HUDEP-2 (cell line): Measurements from ENCODE around the gene SIPA1L3.
A peak's percentile ranks its signal among the peaks of the same experiment; 100 is the strongest.

ENCODE experiments used
- DNase-seq, 76 experiments: peaks; one replicate each; lab custom pipeline; 2025; ENCODE audit not compliant: unreplicated experiment in 76 of 76; lab: John Stamatoyannopoulos, UW

SIPA1L3 gene

DNA sequence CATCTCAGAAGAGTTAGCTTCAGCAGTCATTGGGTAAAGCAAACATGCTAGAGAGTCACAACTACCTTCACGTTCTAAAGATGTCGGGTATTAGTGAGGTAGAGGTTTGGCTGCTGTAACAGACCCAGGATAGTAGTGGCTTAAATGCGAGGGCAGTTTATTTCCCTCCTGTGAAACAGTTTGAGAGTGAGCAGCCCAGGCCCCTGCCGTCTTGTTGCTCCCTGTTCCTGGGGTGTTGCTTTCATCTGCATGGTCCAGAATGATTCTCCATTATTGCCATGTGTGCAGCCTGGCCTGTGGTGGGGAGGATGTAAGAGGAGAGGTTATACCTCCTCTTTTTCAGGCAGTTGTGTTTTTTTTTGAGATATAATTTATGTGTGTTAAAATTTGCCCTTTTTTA is 63.7 kb downstream of the SIPA1L3 start:
- DNase-seq, result no peak

DNA sequence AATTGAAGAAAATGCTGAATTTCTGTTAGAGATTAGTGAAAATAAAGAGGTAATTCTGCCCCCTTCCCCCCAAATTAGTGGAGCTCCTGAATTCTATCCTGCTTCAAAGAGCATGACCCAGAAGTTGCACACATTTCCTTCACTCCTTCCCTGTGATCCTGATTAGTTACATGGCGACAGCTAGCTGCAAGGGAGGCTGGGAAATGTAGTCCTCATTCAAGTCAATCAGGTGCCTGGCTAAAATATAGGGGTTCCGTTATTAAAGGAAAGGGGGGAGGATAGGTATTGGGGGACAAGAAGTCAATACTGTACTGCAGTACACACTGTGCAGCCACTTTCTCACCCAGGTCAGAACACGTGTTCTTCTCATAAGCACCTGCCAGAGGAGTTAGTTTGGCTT is 65.8 kb downstream of the SIPA1L3 start:
- no peak for DNase-seq

DNA sequence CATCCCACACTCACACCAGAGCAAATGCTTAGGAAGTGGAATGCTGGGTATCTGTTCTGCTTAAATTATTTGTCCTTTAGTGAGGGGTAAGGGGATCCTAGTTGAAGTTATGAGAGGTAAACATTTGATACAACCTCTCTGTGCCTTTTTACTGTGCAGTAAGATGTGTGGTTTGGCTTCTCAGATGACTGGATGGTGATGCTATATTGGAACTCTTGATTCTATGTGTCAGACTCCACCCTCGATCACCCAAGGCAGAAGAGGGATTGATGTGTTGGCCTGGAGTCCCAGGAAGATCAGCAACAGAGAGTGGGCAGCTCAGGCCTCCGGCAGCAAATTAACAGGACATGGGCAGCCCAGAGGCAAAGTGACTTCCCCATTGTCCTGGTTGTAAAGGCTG is 66.7 kb downstream of the SIPA1L3 start:
- DNase-seq, result no peak

DNA sequence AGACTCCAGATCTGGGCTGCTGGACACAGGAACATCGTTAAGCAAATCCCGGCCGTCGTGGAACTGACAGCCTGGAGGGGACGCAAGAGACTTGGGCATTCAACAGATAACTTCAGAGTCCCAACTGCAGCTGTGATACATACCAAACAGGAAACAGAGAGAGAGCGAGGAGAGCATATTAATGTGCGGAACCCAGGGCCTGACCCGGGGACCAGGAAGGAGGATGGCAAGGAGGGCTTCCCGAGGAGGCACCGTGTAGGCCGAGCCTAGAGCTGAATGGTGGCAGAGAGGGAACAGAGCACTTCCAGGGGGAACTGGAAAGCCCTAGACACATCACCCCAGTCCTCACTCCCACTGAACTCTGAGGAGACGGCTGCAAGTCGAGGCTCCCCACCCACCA is 68.1 kb downstream of the SIPA1L3 start:
- DNase-seq, result no peak

DNA sequence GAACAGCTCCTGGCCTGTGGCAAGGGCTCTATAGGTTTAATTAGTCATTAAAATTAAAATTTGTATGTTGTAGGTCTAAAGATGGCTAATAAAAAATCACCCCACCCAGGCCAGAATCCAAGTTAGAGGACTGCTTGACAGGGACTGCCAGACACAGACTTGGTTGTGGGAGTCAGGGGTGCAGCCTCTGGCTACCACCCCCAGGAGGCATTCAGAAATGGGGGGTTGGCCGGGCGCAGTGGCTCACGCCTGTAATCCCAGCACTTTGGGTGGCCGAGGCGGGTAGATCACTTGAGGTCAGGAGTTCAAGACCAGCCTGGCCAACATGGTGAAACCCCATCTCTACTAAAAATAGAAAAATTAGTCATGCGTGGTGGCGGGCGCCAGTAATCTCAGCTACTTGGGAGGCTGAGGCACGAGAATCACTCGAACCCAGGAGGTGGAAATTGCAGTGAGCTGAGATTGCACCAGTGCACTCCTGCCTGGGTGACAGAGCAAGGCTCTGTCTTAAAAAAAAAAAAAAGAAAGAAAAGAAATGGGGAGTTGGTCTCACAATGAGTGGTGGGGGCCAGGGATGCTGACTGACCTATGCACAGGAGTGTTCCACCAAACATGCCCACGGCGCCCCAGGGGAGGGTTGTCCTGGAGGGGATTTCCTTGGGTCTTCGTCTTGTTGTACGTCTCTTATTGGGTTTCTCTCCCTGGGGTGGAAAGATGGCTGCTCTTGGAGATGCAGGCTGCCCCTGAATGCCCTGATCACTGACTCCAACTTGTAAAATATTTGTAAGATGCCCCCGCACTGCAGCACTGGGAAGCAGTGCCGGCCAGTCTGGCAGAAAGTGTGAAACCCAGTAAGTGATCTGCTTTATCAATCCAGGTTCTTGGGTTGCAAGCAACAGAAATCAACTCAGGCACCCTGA is 68.8 kb downstream of the SIPA1L3 start:
- DNase-seq, result no peak

DNA sequence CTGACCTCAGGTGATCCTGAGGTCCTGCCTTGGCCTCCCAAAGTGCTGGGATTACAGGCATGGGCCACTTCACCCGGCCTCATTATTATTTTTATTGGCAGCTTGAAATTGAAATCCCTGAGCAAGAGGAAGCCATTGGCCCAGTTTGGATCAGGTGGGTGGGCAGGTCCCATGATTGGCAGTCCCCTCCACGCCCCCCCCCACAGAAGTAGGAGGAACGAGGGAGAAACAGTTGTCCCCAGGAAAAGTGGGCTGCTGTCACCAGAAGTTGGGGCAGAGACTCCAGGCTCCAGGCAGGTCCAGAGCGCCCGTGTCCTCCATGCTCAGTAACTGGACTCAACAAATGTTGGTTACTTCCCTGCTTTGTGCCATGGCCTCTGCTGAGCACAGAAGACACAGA is 70.4 kb downstream of the SIPA1L3 start:
- DNase-seq, result no peak

DNA sequence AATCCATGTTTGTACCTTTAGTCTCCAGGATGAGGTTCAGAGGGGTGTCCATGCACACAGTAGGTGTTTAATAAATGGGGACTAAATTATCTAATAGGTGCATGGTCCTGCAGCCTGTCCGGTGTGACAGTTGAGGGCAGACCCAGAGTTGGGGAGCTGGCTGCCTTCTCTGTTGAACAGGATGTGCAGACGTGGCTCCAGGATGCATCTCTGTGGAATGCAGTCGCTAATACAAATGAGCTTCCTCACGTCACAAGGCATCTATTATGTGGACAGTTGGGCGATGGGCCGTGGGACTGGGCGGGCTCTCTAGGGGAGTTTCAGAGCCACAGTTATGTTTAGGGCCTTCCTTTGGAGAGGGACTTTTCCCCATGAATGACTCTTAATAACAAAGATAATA is 71.0 kb downstream of the SIPA1L3 start:
- no peak for DNase-seq

DNA sequence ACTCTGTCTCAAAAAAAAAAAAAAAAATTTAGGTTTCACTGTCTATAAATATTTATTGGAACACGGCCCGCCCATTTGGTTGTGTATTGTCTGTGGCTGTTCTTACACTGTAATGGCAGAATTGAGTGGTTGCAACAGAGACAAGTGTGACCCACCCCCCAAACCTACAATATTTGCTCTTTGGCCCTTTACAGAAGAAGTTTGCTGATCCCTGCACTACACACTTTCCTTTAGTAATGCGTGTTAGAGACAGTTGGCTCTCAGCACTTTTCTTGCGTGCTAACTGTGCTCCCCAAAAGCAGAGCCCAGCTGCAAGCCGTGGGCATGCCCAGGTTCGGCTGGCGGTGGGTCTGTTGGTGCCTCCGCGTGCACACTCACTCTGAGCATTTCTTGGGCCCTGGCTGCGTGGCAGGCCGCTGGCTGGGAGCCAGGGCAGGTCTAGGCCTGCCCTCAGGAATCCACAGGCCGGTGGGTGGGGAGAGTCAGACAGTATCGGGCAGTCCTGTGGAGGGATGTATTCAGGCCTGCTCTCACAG is 72.6 kb downstream of the SIPA1L3 start:
- DNase-seq, result no peak

DNA sequence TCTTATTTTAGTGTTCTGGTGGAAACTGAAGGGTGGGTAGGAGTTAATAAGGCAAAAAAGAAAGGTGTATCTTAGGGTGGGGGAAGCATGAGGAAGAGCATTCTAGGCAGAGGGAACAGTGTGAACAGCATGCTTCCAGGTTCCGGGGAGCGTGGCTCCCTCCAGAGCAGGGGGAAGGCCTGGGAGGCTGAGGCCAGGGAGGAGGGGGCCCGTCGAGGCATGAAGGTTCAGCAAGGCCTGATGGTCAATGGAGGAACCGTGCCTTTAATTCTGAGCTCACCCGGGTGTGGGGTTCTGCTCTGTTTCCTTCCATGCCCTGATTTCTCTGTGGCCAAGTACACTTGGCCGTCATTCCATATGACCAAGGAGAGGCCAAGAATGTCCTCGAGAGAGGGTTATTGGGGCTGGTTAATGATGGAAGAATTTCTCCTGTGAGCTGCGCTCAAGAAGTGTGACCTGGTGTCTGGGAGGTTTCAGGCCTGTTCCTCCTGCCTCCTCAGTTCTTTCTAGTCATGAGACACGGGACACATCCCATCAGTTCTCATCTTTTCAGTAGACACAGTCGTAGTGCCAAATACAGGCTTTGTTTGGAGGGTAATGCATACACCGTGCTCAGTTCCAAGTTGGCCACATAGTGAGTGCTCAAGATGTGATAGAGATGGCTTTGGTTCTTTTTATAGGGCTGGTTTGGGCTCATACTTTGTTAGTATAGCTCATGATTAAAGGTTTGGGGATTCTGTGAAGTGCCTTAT is 73.6 kb downstream of the SIPA1L3 start:
- DNase-seq, result no peak

DNA sequence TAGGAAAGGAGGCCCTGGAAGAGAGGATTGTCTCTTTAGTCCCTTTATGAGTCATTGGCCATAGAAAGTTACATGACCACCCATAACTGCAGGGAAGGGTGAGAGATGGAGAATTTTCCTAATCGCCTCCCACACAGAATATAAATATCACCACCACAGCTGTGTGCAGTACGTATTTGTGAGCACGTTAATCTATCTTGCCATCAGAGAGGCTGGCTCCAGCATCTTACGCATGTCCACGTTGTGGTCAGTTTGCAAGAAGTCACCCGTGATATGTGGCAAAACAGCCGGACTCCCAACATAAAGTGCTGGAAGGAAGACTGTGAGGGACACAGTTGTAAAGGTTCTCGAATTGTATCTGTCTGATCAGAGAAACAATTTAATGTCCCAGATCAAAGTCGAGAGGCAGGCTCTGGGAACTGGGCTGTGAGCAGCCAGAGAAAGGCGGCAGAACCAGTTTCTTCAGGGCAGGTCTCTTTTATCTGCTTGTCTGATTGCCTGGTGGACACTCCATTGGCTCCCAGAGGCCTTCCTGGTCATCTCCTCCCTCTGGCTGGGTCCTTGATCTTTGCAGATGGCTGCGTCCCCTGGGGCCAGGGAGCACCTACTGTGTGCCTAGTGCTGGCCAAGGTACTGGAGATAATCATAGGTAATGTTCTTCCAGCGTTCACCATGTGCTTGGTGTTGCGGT is 74.9 kb downstream of the SIPA1L3 start:
- DNase-seq, result no peak

DNA sequence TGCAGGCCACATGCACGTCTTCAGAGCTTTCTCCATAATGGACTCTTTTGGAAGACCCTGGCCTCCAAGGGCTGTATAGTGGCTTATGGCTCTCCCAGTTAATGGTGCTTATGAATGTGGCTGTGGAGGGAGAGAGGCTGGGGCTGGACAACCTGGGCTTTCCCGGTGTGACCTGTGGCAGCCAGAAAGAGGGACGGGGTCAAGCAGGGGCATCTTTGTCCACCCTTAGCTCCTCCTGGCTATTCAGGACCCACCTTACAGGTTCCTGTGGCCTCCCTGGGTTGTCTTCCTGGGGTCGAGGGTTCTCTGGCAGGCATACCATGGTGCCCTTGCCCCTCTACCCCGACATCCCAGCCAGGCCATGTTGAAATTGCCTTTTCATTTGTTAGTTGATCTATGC is 75.6 kb downstream of the SIPA1L3 start:
- DNase-seq, result no peak

DNA sequence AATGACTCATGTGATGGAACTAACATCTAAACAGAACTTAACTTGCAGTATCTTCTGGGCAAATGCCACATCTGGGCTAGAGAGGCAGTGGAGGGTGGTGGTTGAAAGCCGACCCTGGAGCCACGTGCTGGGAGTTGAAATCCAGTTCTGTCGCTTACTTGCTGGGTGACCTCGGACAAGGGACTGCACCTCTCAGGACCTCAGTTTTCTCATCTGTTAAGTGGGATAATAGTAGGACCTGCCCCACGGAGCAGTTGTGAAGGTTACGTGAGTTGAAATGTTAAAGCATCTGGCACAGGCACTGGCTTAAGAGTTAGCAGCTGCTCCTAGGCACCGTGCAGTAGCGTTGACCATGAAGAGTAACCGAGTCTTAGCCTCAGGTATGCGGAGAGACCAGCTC is 76.1 kb downstream of the SIPA1L3 start:
- DNase-seq, result no peak

DNA sequence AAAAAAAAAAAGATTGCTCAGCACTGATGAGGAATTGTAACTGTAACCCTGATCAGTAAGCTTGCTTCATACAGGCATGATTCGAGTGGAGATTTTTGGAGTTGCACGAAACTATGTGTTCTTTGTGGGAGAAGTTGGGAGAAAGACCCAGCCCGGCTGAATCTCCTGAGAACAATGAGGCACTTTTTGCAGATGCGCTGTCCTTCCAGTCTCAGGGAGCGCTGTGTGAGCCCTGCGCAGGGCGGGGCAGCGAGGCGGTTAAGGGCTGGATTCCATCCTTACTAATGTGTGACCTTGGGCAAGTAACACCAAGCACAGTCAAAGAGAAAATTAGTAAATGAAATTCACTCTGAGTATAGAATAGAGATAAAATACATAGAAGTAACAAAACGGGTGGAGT is 76.9 kb downstream of the SIPA1L3 start:
- no peak for DNase-seq

DNA sequence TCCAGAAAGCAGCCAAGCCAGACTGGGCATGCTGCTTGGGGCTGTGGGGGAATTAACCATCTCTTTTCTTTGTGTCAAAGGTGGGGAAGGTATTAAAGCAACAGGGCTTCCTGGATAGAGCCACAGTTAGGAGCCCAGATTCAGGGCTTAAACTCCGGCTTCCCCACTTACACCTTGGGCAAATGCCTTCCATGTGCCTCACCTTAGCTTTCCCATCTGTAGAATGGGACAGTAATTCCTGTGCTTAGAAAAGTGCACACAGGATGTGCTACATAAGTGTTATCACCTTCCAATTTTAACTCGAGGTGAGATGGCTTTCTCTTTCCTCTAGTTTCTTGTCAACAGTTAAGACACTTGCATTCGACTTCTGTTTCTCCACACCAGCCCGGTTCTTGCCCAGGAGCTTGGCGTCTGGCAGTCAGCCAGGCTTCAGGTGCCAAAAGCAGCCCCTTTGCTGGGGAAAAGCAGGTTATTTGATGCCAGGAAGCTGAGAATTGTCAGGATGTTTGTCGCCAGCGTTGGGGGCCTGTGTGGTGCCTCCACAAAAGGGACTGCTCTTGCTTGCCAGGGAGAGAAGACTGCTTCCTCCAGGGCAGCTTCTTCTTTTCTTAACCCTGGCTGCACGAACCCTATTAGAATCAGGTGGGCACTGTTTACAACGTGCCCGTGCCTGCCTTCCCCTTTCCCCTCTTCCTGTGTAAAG is 79.2 kb downstream of the SIPA1L3 start:
- DNase-seq, result peak in 1 of 76 experiments; percentile 5

DNA sequence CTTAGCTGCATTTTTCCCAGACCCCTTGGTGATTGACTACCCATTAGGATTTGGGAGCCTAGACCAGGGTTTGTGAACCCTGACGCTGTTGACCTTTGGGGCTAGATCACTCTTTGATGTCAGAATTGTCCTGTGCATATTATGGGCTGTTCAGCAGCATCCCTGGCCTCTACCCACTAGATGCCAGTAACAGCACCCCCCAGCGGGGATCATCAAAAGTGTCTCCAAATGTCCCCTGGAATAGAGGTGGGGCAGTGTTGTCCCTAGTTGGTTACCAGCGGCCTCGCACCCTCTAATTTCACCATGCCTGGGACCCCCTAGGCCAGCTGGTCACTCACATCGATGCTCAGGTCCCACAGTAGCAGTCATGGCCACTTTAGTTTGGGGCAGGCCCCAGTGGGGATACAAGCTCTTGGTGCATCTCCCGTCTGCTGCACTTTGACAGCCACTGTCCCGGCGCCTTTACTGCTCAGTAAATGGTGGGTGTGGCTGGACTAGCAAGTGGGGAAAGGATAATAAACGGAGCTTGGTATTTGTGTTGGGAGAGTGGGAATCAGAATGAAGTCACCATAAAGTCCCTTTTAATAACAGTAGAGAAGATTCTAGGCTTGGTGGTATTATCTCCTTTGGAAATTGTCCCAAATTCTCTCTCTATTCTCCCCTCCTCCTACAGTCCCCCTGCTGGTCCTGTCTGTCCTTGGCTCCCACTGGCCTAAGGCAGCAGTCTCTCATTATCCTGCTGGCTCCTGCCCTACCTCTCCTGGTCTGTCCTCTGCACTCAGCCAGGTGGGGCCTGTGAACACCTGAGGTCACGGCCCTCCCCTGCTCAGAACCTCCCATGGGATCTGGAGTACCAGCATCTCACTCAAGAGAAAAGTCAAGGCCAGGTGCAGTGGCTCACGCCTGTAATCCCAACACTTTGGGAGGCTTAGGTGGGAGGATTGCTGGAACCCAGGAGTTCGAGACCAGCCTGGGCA is 80.6 kb downstream of the SIPA1L3 start:
- DNase-seq, result peak in 40 of 76 experiments; percentile 2 to 54 (median 28)

DNA sequence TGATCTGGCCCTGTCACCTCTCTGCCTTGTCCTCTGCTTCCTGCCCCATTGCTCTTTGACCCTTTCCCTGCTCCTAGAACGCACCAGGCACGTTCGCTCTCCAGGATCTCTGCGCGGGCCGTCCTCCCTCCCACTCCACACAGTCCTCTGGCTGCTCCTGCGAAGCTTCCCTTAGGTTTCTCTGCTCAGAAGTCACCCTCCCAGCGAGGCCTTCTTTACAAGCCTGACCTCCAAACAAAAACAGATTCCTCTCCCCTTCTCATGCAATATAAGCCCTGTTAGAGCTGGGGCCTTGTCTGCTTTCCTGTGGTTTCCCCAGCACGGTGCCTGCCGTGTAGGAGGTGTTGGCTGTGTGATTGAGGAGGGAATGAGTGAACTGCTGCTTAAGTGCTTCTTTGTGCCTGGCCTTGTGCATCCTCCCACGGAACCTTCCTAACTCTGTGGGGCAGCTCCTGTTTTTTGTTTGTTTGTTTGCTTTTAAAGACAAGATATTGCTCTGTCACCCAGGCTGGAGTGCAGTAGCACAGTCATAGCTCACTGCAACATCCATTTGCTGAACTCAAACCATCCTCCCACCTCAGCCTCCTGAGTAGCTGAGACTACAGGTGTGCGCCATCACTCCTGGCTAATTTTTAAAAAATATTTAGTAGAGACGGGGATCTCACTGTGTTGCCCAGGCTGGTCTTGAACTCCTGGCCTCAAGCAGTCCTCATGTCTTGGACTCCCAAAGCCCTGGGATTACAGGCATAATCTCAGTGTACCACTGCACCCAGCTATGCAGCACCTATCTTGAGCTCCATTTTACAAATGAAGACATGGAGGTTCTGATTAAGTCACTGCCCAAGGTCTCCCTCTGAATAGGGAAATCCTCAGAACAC is 82.0 kb downstream of the SIPA1L3 start:
- no peak for DNase-seq

DNA sequence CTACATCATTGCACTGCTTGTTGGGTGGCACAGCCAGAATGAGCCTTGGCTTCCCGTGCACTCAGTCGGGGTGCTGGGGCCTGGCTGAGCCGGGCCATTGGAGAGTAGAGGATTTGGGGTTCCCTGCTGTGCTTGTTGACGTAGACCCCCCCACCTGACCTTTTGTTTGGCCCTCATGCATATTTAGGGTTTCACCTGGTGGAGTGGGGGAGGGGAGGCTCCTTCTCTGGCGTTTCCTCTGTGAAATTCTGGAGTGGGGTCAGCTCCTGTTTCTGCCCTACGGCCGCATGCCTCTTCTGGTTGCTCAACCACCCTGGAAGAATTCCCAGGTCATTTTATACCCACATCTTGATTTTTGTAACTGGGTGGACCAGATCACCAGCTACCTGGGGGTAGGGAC is 82.8 kb downstream of the SIPA1L3 start:
- no peak for DNase-seq

DNA sequence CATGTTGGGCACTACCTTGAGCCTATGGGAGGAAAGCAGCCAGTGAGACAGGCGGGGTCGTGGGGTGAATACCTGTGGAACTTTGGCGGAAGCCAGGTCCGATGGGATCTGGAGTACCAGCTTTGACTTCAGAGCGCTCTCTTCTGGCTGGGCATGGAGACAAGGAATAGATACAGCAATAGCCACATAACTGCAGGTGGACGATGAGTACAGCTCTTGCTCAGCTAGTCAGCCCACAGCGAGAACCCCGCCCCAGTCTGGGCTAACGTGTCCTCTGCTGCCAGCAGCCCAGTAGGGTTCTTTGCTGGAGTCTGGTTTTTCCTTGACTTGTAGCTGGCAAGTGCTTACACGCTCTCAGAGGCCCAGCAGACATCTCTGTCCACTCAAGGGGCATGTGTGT is 83.4 kb downstream of the SIPA1L3 start:
- no peak for DNase-seq
